Right lung (tissue), 5 donors: ENCODE results near the gene DKK3. TPM values are rescaled to one million over a fixed set of nuclear protein-coding genes. Genes with fewer than 3 reads are reported as not detected.

Experiments
- DNase-seq, 2 donors: peaks; one replicate each; pipeline ENCODE4 v3.0.0-alpha.2; 2013
- polyA plus RNA-seq, 5 donors: library from polyadenylated mRNA; unstranded; fragments of 120-200 nt; gene quantifications; one replicate each; pipeline versions ENCODE4 v1.2.1 to v1.2.3, GENCODE V29; 2013; ENCODE audit warnings: inconsistent platforms in 1 of 5, low replicate concordance in 1 of 5; ENCODE audit not compliant: insufficient read length in 5 of 5, insufficient read depth in 1 of 5

The DKK3 gene
- polyA plus RNA-seq, 5 donors = 144 to 187 (median 170) TPM

DNA sequence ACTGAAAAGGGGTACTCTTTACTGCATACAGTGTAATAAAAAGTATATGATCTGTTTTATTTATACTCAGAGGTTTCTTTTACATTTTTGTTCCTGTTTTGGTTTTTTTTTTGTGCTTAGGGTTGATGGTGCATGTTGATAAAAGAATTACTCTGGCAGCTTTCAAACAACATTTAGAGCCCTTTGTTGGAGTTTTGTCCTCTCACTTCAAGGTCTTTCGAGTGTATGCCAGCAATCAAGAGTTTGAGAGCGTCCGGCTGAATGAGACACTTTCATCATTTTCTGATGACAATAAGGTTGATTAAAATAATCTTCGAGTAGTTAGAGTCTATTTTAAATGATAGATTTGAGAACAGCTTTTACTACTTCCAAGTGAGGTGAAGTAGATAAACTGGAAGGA is 60.6 kb downstream of the DKK3 start:
- no peak for DNase-seq

DNA sequence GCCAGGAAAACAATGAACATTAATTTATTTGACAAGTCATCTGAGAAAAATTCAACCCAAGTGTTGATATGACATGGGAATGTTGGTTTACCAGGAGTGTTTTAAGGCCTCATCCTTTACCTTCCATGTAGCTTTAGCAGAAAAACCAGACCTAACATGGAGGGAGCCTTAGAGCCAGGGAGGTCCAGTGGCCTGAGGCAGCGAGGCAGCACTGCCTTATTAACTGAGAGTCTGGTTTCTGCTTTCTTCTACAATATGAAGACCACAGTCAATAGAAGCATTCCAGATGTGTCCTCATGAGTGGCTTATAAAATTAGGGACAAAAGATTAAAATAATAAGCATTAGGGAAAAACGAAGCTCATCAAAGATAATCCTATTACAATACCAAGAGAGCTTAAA is 61.5 kb downstream of the DKK3 start:
- no peak for DNase-seq

DNA sequence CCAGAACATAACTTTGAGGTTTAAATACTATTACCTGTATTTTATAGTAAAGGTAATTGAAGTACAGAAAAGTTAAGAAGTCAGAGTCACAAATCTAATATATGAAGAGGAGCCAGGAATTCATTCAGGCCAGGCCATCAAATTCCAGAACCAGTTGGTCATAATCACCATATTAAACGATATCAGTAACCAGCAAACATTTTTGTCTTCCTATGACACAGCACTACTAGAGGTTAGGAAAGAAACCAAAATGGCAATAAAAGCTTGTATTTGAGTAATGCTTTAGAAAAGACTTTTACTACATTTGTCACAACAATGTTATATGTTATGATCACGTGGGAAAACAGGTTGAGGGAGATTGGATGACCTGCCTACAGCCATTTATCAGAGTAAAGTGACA is 62.2 kb downstream of the DKK3 start:
- DNase-seq = no peak

GRCh38 chr11:11944444-11944843 is 64.0 kb downstream of the DKK3 start:
- no peak for DNase-seq

DNA sequence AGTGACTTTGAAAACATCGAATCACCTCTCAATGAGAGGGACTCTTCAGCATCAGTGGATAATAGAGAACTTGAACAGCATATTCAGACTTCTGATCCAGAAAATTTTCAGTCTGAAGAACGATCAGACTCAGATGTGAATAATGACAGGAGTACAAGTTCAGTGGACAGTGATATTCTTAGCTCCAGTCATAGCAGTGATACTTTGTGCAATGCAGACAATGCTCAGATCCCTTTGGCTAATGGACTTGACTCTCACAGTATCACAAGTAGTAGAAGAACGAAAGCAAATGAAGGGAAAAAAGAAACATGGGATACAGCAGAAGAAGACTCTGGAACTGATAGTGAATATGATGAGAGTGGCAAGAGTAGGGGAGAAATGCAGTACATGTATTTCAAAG is 65.8 kb downstream of the DKK3 start:
- DNase-seq = no peak

- DNase-seq = no peak
These were observed 67.9 kb downstream of the DKK3 start for GRCh38 chr11:11940551-11940950.

GRCh38 chr11:11937957-11938356 is 70.5 kb downstream of the DKK3 start:
- no peak for DNase-seq

GRCh38 chr11:11937433-11937832 is 71.0 kb downstream of the DKK3 start:
- DNase-seq = no peak

DNA sequence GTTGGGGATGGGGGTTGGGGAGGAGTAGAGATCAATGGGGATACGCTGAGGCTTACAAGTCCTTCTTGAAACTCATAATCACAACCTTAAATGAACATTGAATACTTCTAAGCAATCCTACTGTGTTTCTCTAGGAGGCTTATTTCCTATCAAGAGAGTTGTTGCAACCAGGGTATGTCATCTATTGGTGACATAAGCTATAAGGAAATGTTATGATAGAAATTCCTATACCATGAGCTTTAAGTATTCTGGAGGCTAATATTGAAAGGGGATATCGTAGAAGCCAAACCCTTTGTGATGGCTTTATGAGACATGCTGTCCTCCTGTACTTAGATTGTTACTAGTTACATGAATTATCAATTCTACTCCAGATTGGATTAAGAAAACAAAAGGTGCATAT is 72.9 kb downstream of the DKK3 start:
- no peak for DNase-seq

DNA sequence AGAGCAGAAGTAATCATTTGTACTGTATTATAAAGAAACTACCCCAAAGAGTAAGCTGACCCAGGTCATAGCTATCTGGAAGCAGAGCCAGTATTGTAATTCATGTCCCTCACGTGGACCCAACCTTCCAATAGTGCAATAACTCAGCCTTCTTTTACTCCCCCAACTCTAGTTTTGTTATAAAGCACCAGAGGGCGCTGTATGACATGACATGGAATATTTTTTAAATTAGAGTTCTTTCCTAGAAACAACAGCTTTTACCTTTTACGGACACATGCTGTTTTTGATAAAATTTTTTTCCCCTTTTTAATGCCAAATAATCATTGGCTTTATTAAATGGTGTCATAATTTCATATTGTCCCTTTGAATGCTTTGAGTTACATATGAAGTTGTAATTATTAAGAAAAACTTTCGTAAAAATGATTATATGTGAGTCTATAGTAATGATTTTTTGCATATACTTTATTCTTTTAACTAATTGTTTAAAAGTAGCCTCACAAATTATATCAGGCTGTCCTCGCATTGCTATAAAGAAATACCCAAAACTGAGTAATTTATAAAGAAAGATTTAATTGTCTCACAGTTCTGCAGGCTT is 76.9 kb downstream of the DKK3 start:
- DNase-seq = peak; percentile 38 to 45

DNA sequence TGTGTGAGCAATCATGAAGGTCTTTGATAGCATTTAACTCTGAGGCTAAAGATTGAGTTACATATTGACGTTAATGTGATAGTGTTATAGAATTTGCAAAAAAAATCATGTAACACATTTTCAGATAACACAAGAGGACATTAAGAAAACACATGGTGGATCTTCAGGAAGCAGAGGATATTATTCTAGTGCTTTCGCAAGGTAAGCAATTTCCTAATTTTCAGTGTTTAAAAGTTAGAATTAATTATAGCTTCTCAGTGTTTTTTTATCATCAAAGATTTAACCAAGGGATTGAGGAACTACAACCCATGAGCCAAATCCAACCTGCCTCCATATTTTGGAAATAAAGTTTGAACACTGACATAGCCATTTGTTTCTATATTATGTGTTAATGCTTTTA is 78.5 kb downstream of the DKK3 start:
- no peak for DNase-seq

DNA sequence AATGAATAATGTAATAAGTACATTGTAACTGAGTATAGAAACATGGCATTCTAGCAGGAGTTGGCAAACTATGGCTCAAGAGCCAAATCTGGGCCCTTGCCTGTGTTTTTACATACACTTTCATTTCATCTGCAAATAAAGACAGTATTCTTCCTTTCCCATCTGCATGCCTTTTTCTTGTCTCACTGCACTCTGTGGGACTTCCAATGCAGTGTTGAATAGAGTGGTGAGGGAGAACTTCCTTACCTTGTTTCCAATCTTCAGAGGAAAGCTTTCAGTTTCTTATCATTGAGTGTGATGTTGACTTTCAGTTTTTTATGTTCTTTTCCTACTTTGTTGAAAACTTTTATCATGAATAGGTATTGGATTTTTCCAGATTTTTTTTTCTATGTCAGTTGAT is 84.6 kb downstream of the DKK3 start:
- DNase-seq = no peak

DNA sequence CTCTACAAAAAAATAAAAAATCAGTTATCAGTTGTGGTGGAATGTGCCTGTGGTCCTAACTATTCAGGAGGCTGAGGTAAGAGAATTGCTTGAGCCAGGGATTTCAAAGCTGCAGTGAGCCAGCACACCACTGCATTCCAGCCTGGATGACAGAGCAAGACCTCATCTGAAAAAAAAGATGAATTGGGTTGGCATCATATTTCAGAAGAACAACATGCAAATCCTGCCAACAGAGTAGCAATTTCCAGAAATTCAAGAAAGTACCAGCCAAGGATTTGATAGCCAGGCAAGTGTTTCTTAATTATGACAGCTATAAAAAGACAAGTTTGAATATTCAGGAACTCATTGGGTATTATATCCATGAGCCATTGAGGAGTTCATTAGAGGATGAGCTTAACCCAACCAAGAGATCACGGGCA is 91.4 kb downstream of the DKK3 start:
- DNase-seq = no peak

GRCh38 chr11:11915625-11916024 is 92.8 kb downstream of the DKK3 start:
- no peak for DNase-seq

GRCh38 chr11:11913395-11913794 is 95.0 kb downstream of the DKK3 start:
- DNase-seq = no peak

Other genes starting within 250 kb of the DKK3 start
- gene USP47, start 166.7 kb downstream of the DKK3 start, polyA plus RNA-seq = 100 to 1,000 TPM in 4 of 5 donors, 10 to 100 TPM in 1; 82.0 to 123 (median 120) TPM
- 100 to 1,000 TPM in 1 of 5 donors, 10 to 100 TPM in 4; 46.5 to 120 (median 63.1) TPM for gene MICAL2, start 102.0 kb upstream of the DKK3 start, polyA plus RNA-seq